Esophagus muscularis mucosa (tissue), 4 donors: Measurements from ENCODE around the gene CYP24A1. TPM values are rescaled to one million over a fixed set of nuclear protein-coding genes. Genes with fewer than 3 reads are reported as not detected.

Source experiments
- DNase-seq: peaks from one replicate; pipeline ENCODE4 v3.0.0-alpha.2; 2017; ENCODE audit errors: extremely low spot score
- H3K27ac ChIP-seq, 4 donors: fragments of 200-600 bp; sonication (generic); replicated peaks in 1 of 4; 1 replicate in 3 of 4; 2 replicates in 1 of 4; pipeline ENCODE4 v1.5.1; 2016 to 2019; ENCODE audit warnings: mild to moderate bottlenecking in 1 of 4
- H3K27me3 ChIP-seq, 4 donors: fragments of 200-600 bp; sonication (generic); one replicate each; pipeline versions ENCODE4 v1.5.1 to v1.6.0; 2016 to 2019
- H3K36me3 ChIP-seq, 4 donors: fragments of 200-600 bp; sonication (generic); one replicate each; pipeline ENCODE4 v1.5.1; 2016 to 2019
- H3K4me1 ChIP-seq, 4 donors: fragments of 200-600 bp; sonication (generic); one replicate each; pipeline ENCODE4 v1.5.1; 2016 to 2019
- H3K4me3 ChIP-seq, 4 donors: fragments of 200-600 bp; sonication (generic); 1 replicate in 2 of 4; 2 replicates in 2 of 4; pipeline ENCODE4 v1.5.1; 2016 to 2019; ENCODE audit warnings: mild to moderate bottlenecking in 4 of 4, moderate library complexity in 1 of 4
- H3K9me3 ChIP-seq, 4 donors: fragments of 200-600 bp; sonication (generic); 1 replicate in 3 of 4; 2 replicates in 1 of 4; pipeline ENCODE4 v1.5.1; 2016 to 2019
- EP300 ChIP-seq: sonication (generic); formaldehyde crosslinking; IDR thresholded peaks from one replicate; pipeline ENCODE4 v1.6.1; 2017; ENCODE audit warnings: antibody characterized with exemption
- POLR2A ChIP-seq: fragments of 450-650 bp; IDR thresholded peaks from one replicate; pipeline ENCODE4 v1.6.1; 2017; ENCODE audit warnings: antibody characterized with exemption, moderate library complexity, mild to moderate bottlenecking, low read depth
- WGBS: methylation state at CpG from one replicate; pipeline ENCODE4 v1.1.5; 2018; 5-methylcytosine and 5-hydroxymethylcytosine counted together
- intact Hi-C: fragments of 100-400 bp; cut with DNase I; formaldehyde crosslinking; loops from one replicate; pipeline ENCODE4 v1.15.1; 2023
- total RNA-seq, 4 donors: library from RNA; depleted of rRNA; stranded (reverse); fragments of >200 nt; gene quantifications; one replicate each; pipeline versions ENCODE4 v1.1.0 to v1.2.1, GENCODE V29; 2016

The CYP24A1 gene
- total RNA-seq, 4 donors from 2014 or later: not detected

DNA sequence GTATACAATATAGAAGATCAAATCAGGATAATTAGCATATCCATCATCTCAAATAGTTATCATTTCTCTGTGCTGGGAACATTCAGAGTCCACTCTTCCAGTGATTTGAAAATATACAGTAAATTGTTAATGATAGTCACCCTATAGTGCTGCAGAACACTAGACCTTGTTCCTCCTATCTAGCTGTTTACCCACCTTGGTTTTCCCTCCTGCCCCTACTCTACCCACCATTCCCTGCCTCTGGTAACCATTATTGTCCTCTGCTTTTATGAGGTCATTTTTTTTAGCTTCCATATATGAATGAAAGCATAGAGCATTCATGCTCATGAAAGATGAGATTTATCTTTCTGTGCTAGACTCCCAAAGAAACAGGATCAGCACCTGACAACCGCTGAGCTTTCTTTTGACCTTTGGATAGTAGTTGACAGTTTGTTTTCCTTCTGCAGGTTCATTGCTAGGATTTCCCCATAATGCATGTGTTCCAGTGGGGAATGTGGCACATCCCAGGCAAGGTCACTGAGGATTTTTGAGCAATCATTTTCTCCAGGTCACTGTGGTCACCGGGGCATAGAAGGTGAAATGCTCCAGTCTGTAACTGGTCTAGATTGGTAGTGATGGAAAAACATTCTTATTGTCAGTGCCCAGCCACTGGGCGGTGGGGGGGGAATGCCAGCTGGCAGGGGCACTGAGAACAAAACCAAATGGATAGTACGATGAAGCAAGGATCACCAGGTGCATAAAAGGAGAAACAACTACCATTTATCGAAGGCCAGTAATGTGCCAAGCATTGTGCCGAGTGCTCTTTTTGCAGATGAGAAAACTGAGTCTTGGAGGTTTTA is 69.8 kb downstream of the CYP24A1 start:
- H3K36me3 ChIP-seq: no peaks in the 10 kb centered on the region
- H3K9me3 ChIP-seq: no peaks in the 10 kb centered on the region
- TF ChIP-seq EP300 (no peak), POLR2A (no peak)
- no peak for DNase-seq
- WGBS: 69% methylated on average over 6 of the region's 6 CpGs
- H3K27ac ChIP-seq: no peak overlapping the region
- peaks cover 0 to 10% (median 0%) of the 10 kb centered on the region in 4 donors for H3K27me3 ChIP-seq
- no peaks in the 10 kb centered on the region for H3K4me1 ChIP-seq
- no peak overlapping the region for H3K4me3 ChIP-seq
- intact Hi-C loops: no loop called here

Other genes with a start within 250 kb of the CYP24A1 start
- gene BCAS1, start 103.4 kb downstream of the CYP24A1 start, total RNA-seq: under 1 TPM in 2 of 4 donors, not detected in 2; 0.13 to 0.46 TPM
- gene PFDN4, start 34.1 kb upstream of the CYP24A1 start, total RNA-seq: 10 to 100 TPM; 43.2 to 96.8 (median 58.7) TPM